ENCODE measurements around the gene OR5AN1.

Gene OR5AN1

DNA sequence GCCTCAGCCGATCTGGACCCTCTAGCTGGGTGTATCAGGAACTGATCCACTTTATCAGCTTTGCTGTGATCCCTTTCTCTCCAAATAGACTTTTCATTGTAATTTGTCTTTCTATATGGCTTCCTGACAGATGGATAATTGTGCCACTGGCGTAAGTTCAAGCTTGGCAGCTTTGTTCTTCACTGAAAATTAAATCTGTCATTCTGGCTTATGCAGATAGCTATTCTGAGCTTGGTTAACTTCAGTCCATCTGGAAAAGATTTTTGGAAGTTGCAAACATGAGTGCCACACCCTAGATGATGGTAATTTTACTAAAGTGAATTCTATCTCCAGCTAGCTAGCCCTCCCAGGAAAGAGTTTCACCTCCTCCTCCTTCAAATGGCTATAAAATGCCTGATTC, 59.5 kb downstream of the OR5AN1 start (continued):
- TF ChIP-seq, protein P1, sequence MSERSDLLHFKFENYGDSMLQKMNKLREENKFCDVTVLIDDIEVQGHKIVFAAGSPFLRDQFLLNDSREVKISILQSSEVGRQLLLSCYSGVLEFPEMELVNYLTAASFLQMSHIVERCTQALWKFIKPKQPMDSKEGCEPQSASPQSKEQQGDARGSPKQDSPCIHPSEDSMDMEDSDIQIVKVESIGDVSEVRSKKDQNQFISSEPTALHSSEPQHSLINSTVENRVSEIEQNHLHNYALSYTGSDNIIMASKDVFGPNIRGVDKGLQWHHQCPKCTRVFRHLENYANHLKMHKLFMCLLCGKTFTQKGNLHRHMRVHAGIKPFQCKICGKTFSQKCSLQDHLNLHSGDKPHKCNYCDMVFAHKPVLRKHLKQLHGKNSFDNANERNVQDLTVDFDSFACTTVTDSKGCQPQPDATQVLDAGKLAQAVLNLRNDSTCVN (tag by site-specific recombination; optimal IDR thresholded peaks at IDR 0.05): no peak
- TF ChIP-seq, protein P2, sequence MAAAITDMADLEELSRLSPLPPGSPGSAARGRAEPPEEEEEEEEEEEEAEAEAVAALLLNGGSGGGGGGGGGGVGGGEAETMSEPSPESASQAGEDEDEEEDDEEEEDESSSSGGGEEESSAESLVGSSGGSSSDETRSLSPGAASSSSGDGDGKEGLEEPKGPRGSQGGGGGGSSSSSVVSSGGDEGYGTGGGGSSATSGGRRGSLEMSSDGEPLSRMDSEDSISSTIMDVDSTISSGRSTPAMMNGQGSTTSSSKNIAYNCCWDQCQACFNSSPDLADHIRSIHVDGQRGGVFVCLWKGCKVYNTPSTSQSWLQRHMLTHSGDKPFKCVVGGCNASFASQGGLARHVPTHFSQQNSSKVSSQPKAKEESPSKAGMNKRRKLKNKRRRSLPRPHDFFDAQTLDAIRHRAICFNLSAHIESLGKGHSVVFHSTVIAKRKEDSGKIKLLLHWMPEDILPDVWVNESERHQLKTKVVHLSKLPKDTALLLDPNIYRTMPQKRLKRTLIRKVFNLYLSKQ (tag by site-specific recombination; IDR thresholded peaks at IDR 0.05; ENCODE audit: borderline replicate concordance): no peak
